DND-41 (cell line): ENCODE measurements around the gene METTL25.

Experiments used
- ATAC-seq: fragments of 200-7000 bp; cut with Tn5 transposase; 3 replicates; pipeline ENCODE4 v1.9.1; 2021; ENCODE audit warnings: low read depth; ENCODE audit not compliant: insufficient read depth
- DNase-seq: peaks from one replicate; pipeline ENCODE4 v3.0.0-alpha.2; 2020
- H2AFZ ChIP-seq: 2 replicates; pipeline ENCODE4 v1.6.0; 2012; ENCODE audit warnings: low read depth, low read length
- H3K27ac ChIP-seq: 2 replicates; pipeline ENCODE4 v1.5.1; 2012; ENCODE audit warnings: low read length, inconsistent platforms
- H3K27me3 ChIP-seq: fragments of 200-600 bp; sonication (generic); 2 replicates; pipeline ENCODE4 v1.6.0; 2012; ENCODE audit warnings: low read length, mild to moderate bottlenecking, inconsistent platforms; ENCODE audit not compliant: insufficient read depth, poor library complexity
- H3K36me3 ChIP-seq: 2 replicates; pipeline ENCODE4 v1.5.1; 2012; ENCODE audit warnings: low read length, inconsistent platforms; ENCODE audit not compliant: insufficient read depth
- H3K4me1 ChIP-seq: 2 replicates; pipeline ENCODE4 v1.5.1; 2012; ENCODE audit warnings: mild to moderate bottlenecking, low read length; ENCODE audit not compliant: insufficient read depth
- H3K4me2 ChIP-seq: 2 replicates; pipeline ENCODE4 v1.6.0; 2012; ENCODE audit warnings: mild to moderate bottlenecking, moderate library complexity, low read length, inconsistent platforms; ENCODE audit not compliant: insufficient read depth
- H3K4me3 ChIP-seq, 2 experiments: fragments of 200-600 bp in 1 of 2; shearing (Covaris generic) in 1 of 2; 2 replicates each; pipeline ENCODE4 v1.5.1; 2012 to 2016; ENCODE audit warnings: inconsistent platforms in 2 of 2, low read length in 2 of 2, mild to moderate bottlenecking in 2 of 2, low read depth in 1 of 2, moderate library complexity in 1 of 2
- H3K79me2 ChIP-seq: 2 replicates; pipeline ENCODE4 v1.6.0; 2012; ENCODE audit warnings: low read length, inconsistent platforms; ENCODE audit not compliant: insufficient read depth
- H3K9ac ChIP-seq: 2 replicates; pipeline ENCODE4 v1.6.0; 2012; ENCODE audit warnings: low read depth, mild to moderate bottlenecking, inconsistent platforms, low read length, moderate library complexity
- H3K9me3 ChIP-seq: 2 replicates; pipeline ENCODE4 v1.5.1; 2012; ENCODE audit warnings: low read length, moderate library complexity, mild to moderate bottlenecking, inconsistent platforms; ENCODE audit not compliant: insufficient read depth, severe bottlenecking
- H4K20me1 ChIP-seq: 2 replicates; pipeline ENCODE4 v1.6.0; 2012; ENCODE audit warnings: low read length; ENCODE audit not compliant: insufficient read depth
- EZH2 ChIP-seq: IDR thresholded peaks from 3 replicates; pipeline ENCODE4 v1.6.1; 2012; ENCODE audit warnings: borderline replicate concordance, low read depth, mild to moderate bottlenecking, moderate library complexity, low read length, inconsistent platforms; ENCODE audit not compliant: severe bottlenecking
- TF ChIP-seq, protein P1 (sequence below): IDR thresholded peaks from 2 replicates; pipeline ENCODE4 v1.5.1; 2012; ENCODE audit warnings: borderline replicate concordance, low read length, moderate library complexity, mild to moderate bottlenecking; ENCODE audit not compliant: poor library complexity, severe bottlenecking; ENCODE audit errors: extremely low read depth

METTL25 gene

DNA sequence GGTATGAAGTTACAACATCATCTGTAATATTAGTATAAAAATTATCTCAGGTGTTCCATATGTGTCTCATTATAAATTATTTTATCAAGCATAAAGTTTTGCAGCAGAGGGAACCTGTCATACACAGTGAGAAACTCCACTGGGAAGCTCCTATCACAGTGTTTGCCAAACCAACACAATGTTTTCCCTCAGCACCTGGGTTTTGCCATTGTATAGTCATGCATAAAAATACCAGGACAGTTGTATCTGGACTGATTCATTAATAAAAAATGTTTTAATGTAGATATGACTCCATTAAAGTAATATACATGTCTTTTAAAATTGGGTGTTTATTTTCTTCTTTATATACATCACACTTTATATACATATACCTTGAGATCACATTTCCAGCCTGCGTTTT, 56.6 kb downstream of the METTL25 start:
- no peaks in the 10 kb centered on the region for H3K9me3 ChIP-seq
- H3K9ac ChIP-seq, result no peak overlapping the region
- no peaks in the 10 kb centered on the region for H4K20me1 ChIP-seq
- no peak overlapping the region for H3K27ac ChIP-seq
- DNase-seq (no peak), ATAC-seq (no peak)
- H3K79me2 ChIP-seq, result no peaks in the 10 kb centered on the region
- H3K4me2 ChIP-seq, result no peak overlapping the region
- no peak overlapping the region for H2AFZ ChIP-seq
- no peaks in the 10 kb centered on the region for H3K4me1 ChIP-seq
- TF ChIP-seq EZH2, result no peak
- TF ChIP-seq, protein P1, sequence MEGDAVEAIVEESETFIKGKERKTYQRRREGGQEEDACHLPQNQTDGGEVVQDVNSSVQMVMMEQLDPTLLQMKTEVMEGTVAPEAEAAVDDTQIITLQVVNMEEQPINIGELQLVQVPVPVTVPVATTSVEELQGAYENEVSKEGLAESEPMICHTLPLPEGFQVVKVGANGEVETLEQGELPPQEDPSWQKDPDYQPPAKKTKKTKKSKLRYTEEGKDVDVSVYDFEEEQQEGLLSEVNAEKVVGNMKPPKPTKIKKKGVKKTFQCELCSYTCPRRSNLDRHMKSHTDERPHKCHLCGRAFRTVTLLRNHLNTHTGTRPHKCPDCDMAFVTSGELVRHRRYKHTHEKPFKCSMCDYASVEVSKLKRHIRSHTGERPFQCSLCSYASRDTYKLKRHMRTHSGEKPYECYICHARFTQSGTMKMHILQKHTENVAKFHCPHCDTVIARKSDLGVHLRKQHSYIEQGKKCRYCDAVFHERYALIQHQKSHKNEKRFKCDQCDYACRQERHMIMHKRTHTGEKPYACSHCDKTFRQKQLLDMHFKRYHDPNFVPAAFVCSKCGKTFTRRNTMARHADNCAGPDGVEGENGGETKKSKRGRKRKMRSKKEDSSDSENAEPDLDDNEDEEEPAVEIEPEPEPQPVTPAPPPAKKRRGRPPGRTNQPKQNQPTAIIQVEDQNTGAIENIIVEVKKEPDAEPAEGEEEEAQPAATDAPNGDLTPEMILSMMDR, result no peak
- no peaks in the 10 kb centered on the region for H3K36me3 ChIP-seq
- H3K4me3 ChIP-seq, result no peak overlapping the region
- no peaks in the 10 kb centered on the region for H3K27me3 ChIP-seq

DNA sequence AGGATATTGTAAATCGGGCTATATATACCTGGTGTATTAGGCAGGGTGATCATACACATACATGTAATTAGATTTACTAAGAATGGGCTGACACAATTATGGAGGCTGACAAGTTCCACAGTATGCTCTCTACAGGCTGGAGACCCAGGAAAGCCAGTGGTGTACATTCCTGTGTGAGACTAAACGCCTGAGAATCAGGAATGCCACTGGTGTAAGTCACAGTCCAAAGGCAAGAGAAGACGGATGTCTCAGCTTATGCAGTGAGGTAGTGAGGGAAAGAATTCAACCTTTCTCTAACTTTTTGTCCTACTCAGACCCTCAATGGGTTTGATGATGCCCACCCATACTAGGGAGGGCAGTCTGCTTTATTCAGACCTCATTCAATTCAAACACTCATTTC, 57.1 kb downstream of the METTL25 start:
- Histone ChIP-seq H3K4me1 (no peaks in the 10 kb centered on the region), H3K79me2 (no peaks in the 10 kb centered on the region), H2AFZ (no peak overlapping the region), H3K4me2 (no peak overlapping the region), H3K9ac (no peak overlapping the region), H3K9me3 (no peaks in the 10 kb centered on the region), H3K36me3 (no peaks in the 10 kb centered on the region), H3K27ac (no peak overlapping the region), H3K4me3 (no peak overlapping the region), H3K27me3 (no peaks in the 10 kb centered on the region), H4K20me1 (no peaks in the 10 kb centered on the region)
- ATAC-seq, result no peak
- TF ChIP-seq EZH2, result no peak
- TF ChIP-seq, protein P1, result no peak
- no peak for DNase-seq

GRCh38 chr12:82425241-82425640, 66.9 kb downstream of the METTL25 start:
- H3K79me2 ChIP-seq, result no peaks in the 10 kb centered on the region
- no peak overlapping the region for H2AFZ ChIP-seq
- H3K4me1 ChIP-seq, result no peaks in the 10 kb centered on the region
- H3K9me3 ChIP-seq, result no peaks in the 10 kb centered on the region
- H3K36me3 ChIP-seq, result no peaks in the 10 kb centered on the region
- DNase-seq (no peak), ATAC-seq (no peak)
- H3K27me3 ChIP-seq, result no peaks in the 10 kb centered on the region
- no peak overlapping the region for H3K4me3 ChIP-seq
- H3K4me2 ChIP-seq, result no peak overlapping the region
- H3K27ac ChIP-seq, result no peak overlapping the region
- H3K9ac ChIP-seq, result no peak overlapping the region
- TF ChIP-seq, protein P1, result no peak
- no peak for TF ChIP-seq EZH2
- no peaks in the 10 kb centered on the region for H4K20me1 ChIP-seq

GRCh38 chr12:82426081-82426480, 67.8 kb downstream of the METTL25 start:
- TF ChIP-seq, protein P1, result no peak
- no peak for TF ChIP-seq EZH2
- Histone ChIP-seq H3K9ac (no peak overlapping the region), H3K36me3 (no peaks in the 10 kb centered on the region), H3K9me3 (no peaks in the 10 kb centered on the region), H3K4me2 (no peak overlapping the region), H3K79me2 (no peaks in the 10 kb centered on the region), H2AFZ (no peak overlapping the region), H4K20me1 (no peaks in the 10 kb centered on the region), H3K27me3 (no peaks in the 10 kb centered on the region), H3K4me1 (no peaks in the 10 kb centered on the region), H3K27ac (no peak overlapping the region), H3K4me3 (no peak overlapping the region)
- DNase-seq, result no peak
- no peak for ATAC-seq
